Measurements from ENCODE around the gene TMEM132C.
"Not testable (repeated sequence)": the region's sequence is repeated elsewhere in the genome, so short reads cannot be mapped to it uniquely, and the experiment has no call there.

TMEM132C gene

GRCh38 chr12:128267131-128267622 lies at the start of gene TMEM132C:
TSS of gene TMEM132C (plus strand) at chr12:128267170. CDS start at chr12:128267403, 233 bp downstream.
- no peak for DNase-seq (ENCODE audit: low read depth in 2 of 2)

GRCh38 chr12:128224226-128224625 lies 42.7 kb upstream of the TMEM132C start:
- no peak for DNase-seq (ENCODE audit: low read depth in 2 of 2)

GRCh38 chr12:128228581-128228980 lies 38.4 kb upstream of the TMEM132C start:
- DNase-seq (ENCODE audit: low read depth in 2 of 2): no peak

DNA sequence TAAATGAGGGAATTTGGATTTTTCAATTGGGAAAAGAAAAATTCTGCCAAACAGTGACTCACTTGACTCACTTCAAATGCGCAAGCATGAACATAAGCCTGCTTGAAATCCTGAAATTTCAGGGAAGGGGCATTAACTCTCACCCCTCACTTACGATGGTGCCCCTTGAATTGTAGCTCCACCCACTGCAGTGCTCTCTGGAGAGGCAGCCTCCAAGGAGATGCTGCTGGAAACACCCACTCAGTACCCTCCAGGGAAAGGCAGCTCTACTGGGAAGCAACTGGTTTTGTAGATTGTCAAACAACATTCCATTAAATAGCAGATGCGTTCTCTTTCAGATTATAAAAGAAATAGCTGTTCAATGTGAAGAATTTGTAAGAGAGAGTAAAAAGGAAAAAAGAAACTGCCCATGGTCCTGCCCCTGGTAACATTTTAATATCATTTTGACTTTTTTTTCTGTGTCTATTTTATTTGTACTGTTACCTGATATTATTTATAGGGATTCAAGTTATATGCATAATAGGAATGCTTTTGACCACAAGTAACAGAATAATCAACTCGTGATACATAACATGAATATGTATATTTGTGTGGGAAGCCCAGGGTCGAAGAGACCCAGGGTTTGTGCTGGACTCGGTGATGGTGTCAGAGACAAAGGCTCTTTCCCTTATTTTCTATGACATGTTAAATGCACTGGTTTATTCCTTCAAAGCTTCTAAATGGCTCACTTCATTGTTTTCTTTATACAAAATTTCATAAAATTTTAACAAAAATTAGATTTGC lies 31.1 kb upstream of the TMEM132C start:
- no peak for DNase-seq (ENCODE audit: low read depth in 2 of 2)

DNA sequence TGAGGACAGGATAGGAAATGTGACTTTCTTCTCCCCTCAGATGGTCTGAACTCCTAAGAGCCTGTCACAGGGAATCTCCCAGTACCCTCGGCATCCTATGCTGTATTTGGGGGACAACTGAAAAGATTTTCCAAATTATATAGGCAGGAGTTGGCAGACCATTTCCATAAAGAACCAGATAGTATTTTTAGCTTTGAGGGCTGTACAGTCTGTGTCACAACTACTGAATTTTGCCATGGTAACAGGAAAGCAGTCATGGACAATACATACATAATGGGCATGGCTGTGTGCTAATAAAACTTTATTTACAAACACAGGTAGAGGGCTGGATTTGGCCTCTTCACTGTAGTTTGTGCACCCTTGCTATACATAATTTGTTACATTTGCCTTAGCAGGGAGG lies 30.4 kb upstream of the TMEM132C start:
- no peak for DNase-seq (ENCODE audit: low read depth in 2 of 2)

DNA sequence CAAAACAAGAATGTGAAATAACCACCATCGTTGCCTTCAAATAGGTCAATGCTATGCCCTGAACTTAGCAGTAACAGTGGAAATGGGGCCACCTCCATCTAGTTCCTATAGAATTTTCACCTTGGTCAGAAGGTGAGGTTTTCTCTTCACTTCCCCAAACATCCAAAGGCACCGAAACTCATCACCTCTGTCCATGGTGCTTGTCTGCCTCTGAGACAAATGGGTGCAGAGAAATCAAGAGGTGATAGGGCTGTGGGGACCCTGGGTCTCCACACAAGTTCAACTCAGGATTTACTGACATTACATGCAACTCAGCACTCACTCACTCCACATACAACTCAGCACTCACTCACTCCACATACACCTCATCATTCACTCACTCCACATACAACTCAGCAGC lies 26.2 kb upstream of the TMEM132C start:
- DNase-seq (ENCODE audit: low read depth in 2 of 2): no peak

- no peak for DNase-seq (ENCODE audit: low read depth in 2 of 2)
Observed at GRCh38 chr12:128245121-128245520, 21.8 kb upstream of the TMEM132C start.

- DNase-seq (ENCODE audit: low read depth in 2 of 2): no peak
Observed at GRCh38 chr12:128245905-128246304, 21.1 kb upstream of the TMEM132C start.

- DNase-seq (ENCODE audit: low read depth in 2 of 2): no peak
Observed at GRCh38 chr12:128250096-128250495, 16.9 kb upstream of the TMEM132C start.

- not testable (repeated sequence) for DNase-seq (ENCODE audit: low read depth in 2 of 2)
Observed at GRCh38 chr12:128253829-128254228, 13.1 kb upstream of the TMEM132C start.

DNA sequence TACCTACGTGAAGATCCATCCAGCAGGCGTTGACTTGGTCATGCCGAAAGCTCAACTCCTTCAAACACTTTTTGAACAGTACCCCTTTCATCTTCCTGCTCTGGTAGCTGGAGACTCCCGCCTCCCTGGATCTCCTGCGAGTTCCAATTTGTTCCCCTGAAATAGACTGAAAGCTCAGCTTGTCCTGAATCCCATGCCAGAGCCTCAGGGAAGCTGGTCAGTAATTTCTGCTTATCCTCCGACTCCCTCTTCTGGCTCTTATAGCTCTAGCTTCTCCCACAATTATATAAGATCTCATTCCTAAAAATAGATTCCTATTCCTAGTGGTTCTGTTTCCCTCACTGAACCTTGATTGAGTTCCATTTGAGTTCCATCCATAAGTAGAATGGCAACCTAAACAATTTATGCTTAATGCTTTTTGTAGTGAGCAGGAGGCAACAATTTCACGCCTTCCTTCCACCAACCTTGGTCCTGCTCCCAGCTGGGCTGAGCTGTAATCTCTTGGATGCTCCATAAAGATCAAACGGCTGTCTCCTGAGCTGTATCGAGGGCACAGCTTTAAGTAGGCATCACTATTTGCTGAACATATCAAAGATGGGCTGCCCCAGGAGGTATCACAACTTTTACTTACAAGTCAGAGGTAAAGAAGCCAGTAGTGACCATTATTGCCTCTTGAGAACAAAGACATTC lies 8.0 kb upstream of the TMEM132C start:
- no peak for DNase-seq (ENCODE audit: low read depth in 2 of 2)

- no peak for DNase-seq (ENCODE audit: low read depth in 2 of 2)
Observed at GRCh38 chr12:128259556-128260070, 7.4 kb upstream of the TMEM132C start.

GRCh38 chr12:128261757-128262156 lies 5.2 kb upstream of the TMEM132C start:
- DNase-seq (ENCODE audit: low read depth in 2 of 2): no peak

GRCh38 chr12:128265566-128265965 lies 1.4 kb upstream of the TMEM132C start:
- DNase-seq (ENCODE audit: low read depth in 2 of 2): no peak

DNA sequence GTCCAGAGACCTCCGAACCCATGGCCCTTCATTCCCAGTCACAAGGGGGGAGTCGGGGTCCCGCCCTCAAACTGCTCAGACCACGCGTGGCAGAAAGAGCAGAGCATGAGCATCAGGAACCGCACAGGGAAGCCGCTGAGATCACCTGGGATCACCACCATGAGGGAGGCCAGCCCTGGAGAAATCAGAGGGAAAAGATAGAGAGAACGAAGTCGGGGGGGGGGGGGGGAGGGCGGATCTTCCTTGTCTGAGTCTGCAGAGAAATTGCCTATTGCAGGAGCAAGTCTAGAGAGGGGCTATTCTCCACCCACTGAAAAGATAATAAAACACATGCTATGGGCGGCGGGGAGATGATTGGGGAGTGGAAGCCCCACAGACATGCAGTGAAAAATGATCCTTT lies 884 bp upstream of the TMEM132C start:
- DNase-seq (ENCODE audit: low read depth in 2 of 2): no peak

DNA sequence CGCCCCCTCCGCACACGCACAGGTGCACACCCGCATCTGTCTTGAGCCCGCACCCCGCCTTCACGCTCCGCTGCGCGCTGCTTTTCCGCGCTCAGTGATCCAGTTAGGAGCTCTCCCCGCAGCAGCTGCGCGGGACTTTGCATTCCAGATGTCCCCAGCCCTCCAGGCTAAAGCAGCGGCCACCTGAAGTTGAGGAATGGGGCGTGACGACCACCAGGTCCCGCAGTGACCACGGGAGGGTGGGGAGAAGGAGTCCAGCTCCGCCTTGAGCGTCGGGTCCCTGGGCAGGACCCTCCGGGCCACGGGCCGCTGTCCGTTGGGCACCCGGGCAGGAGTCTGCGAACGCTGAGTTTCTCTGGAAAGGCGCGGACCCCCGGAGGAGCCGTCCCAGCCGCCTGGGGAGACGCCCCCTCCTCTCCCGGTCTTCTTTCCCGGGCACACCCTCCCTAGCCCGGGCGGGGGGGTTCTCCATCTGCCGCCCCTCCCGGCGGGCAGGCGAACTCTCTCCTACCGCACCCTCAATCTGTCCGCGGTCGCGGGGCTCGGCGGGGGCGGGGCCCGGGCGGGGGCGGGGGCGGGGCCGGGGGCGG lies 334 bp upstream of the TMEM132C start:
- no peak for DNase-seq (ENCODE audit: low read depth in 2 of 2)

DNA sequence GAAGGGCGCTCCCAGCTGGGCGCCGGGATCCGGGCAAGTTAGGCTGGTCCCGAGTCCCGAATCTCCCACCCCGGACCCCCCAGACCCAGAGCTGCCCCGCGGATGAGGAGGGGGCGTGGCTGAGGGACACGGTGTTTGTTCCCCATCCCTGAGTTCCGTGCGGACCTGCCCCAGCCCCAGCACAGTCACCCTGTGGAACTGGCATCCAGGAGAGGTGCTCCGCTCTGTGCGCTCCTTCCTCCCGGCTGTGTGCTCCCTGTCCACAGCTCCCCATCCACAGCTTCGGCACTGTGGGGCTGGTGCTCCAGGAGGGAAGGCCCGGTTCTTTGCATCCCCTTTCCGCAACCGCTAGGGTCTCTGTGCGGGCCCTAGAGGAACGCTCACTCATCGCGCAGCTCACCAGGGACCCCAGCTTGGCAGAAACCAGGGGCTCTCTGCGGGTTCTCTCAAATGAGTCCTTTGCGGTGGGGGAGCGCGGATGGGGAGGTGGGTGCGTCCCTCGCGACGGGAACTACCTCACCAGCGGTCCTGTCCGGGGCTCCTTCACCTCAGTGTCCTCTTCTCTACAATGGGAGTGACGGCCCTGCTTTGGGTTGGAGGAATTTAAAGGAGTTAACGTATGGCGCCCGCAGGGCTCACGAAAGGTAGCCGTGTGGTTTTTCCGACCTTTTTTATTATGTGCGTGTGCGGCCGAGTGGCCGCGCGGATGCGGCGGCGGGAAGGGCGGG lies 845 bp downstream of the TMEM132C start:
- no peak for DNase-seq (ENCODE audit: low read depth in 2 of 2)

- DNase-seq (ENCODE audit: low read depth in 2 of 2): no peak
Observed at GRCh38 chr12:128268379-128268995, 1.5 kb downstream of the TMEM132C start.

DNA sequence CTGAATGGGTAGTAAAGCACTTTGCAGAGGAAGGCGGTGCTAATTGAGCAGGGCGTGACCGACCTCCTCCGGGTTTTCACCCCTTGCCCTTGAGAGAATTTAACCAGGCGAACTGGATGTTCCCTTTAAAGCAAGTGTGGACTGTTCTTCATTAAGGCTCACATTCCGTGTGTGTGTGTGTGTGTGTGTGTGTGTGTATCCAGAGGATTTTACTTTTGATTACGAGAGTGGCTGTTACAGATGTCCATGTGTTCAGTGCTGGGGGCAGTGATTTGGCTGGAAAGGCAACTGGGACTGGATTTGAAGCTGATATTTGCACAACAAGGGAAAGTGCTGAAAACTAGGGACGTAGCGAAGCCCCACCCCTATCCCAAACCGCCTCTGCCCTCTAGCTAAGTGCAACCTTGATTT lies 2.2 kb downstream of the TMEM132C start:
- no peak for DNase-seq (ENCODE audit: low read depth in 2 of 2)

DNA sequence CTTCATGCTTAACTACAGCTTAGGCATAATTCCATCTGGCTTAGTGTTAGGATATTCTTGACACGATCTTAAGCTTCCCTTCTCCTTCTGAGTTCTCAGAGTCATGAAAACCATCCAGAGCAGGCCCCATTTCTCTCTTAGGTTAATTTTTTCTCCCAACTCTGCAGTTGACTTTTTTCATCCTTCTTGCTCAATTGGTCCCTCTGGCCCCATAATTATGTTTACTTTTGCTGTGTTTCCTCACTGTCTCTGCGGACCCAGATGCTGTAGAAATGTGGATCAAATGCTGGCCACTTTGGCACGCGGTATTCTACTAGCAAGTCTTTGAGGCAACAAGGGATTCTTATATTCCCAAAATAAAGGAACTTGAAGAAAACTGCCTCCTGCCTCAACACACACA lies 9.5 kb downstream of the TMEM132C start:
- DNase-seq (ENCODE audit: low read depth in 2 of 2): no peak

GRCh38 chr12:128286970-128287369 lies 20.0 kb downstream of the TMEM132C start:
- no peak for DNase-seq (ENCODE audit: low read depth in 2 of 2)

Data from stimulated activated CD4-positive, alpha-beta T cell treated with anti-CD3 and anti-CD28 coated beads, Interleukin-1b, Interleukin-23, amount 100 ng/mL, for 4 hours (primary cell).